Measurements from ENCODE around the gene JADE3. TPM values are rescaled to one million over a fixed set of nuclear protein-coding genes. Genes with fewer than 3 reads are reported as not detected.

Gene JADE3
- total RNA-seq, 1 donor from 2014 or later = 3.7 TPM

GRCh38 chrX:47059142-47059874 lies 147.1 kb downstream of the JADE3 start:
- TF ChIP-seq CTCF (conservative IDR thresholded peaks at IDR 0.05; ENCODE audit: low read depth, low read length) = no peak
- DNase-seq (ENCODE audit: low read depth) = no peak
- H3K4me3 ChIP-seq (ENCODE audit: low read depth, low read length) = no peak overlapping the region

GRCh38 chrX:47060708-47061107 lies 148.5 kb downstream of the JADE3 start:
- no peak for TF ChIP-seq CTCF (conservative IDR thresholded peaks at IDR 0.05; ENCODE audit: low read depth, low read length)
- no peak for DNase-seq (ENCODE audit: low read depth)

GRCh38 chrX:47061238-47061919 lies 149.2 kb downstream of the JADE3 start:
- no peak overlapping the region for H3K4me3 ChIP-seq (ENCODE audit: low read depth, low read length)
- no peak for DNase-seq (ENCODE audit: low read depth)
- TF ChIP-seq CTCF (conservative IDR thresholded peaks at IDR 0.05; ENCODE audit: low read depth, low read length) = no peak

More at GRCh38 chrX:47060708-47061107, 148.5 kb downstream of the JADE3 start:
- H3K4me3 ChIP-seq (ENCODE audit: low read depth, low read length) = no peak overlapping the region

- TF ChIP-seq CTCF (conservative IDR thresholded peaks at IDR 0.05; ENCODE audit: low read depth, low read length) = no peak
- no peak for DNase-seq (ENCODE audit: low read depth)
- no peak overlapping the region for H3K4me3 ChIP-seq (ENCODE audit: low read depth, low read length)
Measured at GRCh38 chrX:47063179-47063578, 151.0 kb downstream of the JADE3 start.

- no peak overlapping the region for H3K4me3 ChIP-seq (ENCODE audit: low read depth, low read length)
- DNase-seq (ENCODE audit: low read depth) = no peak
- TF ChIP-seq CTCF (conservative IDR thresholded peaks at IDR 0.05; ENCODE audit: low read depth, low read length) = no peak
Measured at GRCh38 chrX:47068214-47068613, 156.0 kb downstream of the JADE3 start.

- DNase-seq (ENCODE audit: low read depth) = no peak
- H3K4me3 ChIP-seq (ENCODE audit: low read depth, low read length) = no peak overlapping the region
- TF ChIP-seq CTCF (conservative IDR thresholded peaks at IDR 0.05; ENCODE audit: low read depth, low read length) = no peak
Measured at GRCh38 chrX:47068720-47069119, 156.5 kb downstream of the JADE3 start.

All from epithelial cell of proximal tubule (primary cell).